ENCODE results near the gene STX18.

Gene STX18

GRCh38 chr4:4379540-4380087 is 162.2 kb downstream of the STX18 start:
- DNase-seq (ENCODE audit: low read depth in 2 of 2), result no peak

- no peak for DNase-seq (ENCODE audit: low read depth in 2 of 2)
Observed at GRCh38 chr4:4377732-4378460, 164.0 kb downstream of the STX18 start.

DNA sequence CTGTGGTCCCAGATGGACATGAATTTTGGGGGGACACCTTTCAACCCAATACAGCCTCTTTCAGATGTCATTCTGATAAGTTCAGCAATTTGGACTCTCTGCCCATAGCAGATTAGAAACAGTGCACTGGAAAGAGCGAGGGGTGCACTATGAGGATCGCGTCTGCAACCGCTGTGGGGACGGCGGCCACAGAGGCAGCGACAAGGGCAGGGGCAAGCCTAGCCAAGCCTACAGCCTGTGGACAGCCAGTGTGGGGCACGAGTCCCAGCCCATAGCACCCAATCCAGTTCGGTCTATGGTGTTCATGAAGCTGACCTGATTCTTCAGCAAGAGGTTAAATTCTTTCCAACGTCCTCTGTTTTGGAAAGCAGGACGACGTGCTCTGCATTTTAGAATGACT is 164.7 kb downstream of the STX18 start:
- no peak for DNase-seq (ENCODE audit: low read depth in 2 of 2)

DNA sequence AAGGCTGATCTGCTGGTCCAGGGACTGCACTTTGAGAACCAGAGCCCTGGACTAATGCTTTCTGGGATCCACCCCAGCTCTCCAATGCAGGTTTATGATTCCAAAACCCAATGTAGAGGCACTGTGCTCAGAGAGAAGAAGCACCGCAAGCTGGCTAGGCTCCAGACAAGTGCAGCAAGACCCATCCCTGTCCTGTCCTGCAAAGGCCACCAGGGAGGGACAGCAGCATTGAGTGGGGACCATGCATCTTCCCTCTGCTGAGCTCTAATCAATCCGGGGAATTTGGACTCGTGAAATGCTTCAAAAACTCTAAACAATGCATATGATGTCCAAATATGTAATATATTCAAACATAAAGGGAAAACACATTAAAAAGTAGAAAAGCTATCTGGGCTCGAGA is 165.8 kb downstream of the STX18 start:
- no peak for DNase-seq (ENCODE audit: low read depth in 2 of 2)

DNA sequence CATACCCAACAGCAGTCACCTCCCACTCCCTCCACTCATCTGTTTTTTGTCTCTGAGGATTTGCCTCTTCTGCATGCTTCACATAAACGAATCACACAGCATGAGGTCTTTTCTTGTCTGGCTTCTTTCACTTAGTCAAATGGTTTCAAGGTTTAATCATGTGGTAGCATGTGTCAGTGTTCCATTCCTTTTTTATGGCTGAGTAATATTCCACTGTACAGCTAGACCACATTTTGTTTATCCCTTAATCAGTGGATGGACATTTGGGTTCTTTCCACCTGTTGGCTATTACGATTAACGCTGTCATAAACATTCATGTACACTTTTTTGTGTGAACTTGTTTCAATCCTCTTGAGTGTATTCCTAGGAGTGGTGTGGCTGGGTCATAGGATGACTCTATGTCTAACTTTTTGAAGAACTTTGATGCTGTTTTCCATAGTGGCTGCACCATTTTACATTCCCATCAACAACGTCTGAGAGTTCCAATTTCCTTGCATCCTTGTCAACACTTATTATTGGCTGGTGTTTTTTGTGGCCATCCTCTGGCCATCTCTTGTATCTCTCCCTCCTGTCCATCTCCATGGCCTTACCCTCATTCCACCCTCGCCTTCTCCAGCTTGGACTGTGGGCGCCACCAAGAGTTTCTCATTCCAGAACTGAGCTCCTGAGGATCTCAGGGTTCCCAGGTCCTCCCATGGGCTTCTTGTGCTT is 167.3 kb downstream of the STX18 start:
- no peak for DNase-seq (ENCODE audit: low read depth in 2 of 2)

Measured in activated CD8-positive, alpha-beta memory T cell treated with anti-CD3 and anti-CD28 coated beads for 4 hours (primary cell).